HPDE6-E6E7 (cell line): ENCODE data around the gene TMEM190.

Experiments
- DNase-seq: peaks from one replicate; pipeline ENCODE4 v3.0.0; 2011; ENCODE audit warnings: missing footprints; ENCODE audit errors: extremely low spot score

The TMEM190 gene

GRCh38 chr19:55369653-55370304, 6.8 kb upstream of the TMEM190 start:
- DNase-seq: peak; percentile 83

GRCh38 chr19:55370305-55370988, 6.2 kb upstream of the TMEM190 start, which contains the start of gene IL11:
TSS of gene IL11 (minus strand) at chr19:55370463. CDS start at chr19:55370310, 153 bp downstream.
- DNase-seq: no peak

GRCh38 chr19:55372316-55373081, 4.1 kb upstream of the TMEM190 start:
- no peak for DNase-seq

GRCh38 chr19:55373306-55373992, 3.2 kb upstream of the TMEM190 start:
- no peak for DNase-seq

DNA sequence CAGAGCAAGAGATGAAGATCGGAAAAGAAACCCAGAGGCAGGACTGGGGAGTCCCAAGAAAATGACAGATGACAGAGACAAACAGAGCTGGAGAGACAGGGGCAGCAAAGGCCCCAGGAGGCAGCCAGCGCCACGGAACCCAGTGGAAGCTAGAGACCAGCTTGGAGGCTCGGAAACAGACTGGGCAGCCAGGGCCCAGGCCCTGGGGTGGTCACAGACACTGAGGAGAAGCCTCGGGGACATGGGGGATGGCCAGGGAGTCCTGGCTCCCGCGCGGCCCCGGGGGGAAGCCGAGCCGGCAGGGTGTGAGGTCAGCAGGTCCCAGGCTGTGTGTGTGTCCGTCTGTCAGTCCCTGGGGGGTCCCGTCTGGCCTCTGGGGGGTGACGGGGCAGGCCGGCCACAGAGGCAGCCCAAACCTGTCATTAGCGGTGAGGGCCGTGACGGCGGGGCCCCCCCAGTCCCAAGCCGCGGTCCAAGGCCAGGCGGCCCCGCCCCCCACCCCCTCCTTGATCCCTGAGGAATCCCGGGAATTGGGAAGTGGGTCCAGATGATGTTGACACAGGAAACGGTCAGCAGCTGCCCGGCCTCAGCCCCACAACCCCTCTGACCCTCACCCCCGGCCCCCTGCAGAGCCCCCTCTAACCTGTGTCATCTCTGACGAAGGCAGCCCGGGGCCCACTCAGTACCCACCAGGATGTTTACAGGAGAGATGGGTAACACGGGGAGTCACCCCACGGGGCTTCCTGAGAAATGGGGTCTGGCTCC, 2.5 kb upstream of the TMEM190 start:
- no peak for DNase-seq

- no peak for DNase-seq
These were observed 918 bp downstream of the TMEM190 start for GRCh38 chr19:55377356-55378131.

DNA sequence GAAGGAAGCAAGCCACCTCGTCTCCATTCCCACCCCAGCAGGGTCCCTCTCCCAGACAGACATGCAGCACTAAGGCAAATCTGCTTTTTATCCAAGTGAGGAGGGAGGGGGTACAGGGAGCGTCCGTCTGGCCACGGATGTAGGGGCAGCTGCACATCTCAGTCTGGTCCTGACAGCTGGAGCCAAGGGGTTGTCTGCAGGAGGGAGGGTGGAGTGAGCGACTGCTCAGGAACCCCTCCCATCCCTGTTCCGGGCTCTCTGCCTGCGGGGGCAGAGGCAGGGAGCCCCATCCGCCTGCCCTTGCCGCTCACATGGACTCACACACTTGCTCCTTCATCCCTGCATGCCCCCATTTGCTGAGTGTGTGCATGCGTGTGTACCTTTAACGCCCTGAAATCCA, 2.5 kb downstream of the TMEM190 start:
- DNase-seq: no peak

DNA sequence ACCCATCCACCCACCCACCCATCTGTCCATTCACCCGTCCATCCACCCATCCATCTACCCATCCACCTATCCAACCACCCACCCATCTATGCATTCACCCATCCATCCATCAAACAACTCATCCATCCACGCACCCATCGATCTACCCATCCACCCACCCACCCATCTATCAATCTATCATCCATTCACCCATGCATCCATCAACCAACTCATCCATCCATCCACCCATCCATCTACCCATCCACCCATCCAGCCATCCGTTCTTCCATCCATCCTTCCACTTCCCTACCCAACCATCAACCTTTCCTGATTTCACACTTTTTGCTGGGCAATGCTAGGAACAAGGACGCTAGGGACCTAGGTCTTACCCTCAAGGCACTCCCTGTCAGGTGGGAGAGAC, 5.4 kb downstream of the TMEM190 start:
- no peak for DNase-seq

- DNase-seq: no peak
These were observed 6.0 kb downstream of the TMEM190 start for GRCh38 chr19:55382522-55383054.

DNA sequence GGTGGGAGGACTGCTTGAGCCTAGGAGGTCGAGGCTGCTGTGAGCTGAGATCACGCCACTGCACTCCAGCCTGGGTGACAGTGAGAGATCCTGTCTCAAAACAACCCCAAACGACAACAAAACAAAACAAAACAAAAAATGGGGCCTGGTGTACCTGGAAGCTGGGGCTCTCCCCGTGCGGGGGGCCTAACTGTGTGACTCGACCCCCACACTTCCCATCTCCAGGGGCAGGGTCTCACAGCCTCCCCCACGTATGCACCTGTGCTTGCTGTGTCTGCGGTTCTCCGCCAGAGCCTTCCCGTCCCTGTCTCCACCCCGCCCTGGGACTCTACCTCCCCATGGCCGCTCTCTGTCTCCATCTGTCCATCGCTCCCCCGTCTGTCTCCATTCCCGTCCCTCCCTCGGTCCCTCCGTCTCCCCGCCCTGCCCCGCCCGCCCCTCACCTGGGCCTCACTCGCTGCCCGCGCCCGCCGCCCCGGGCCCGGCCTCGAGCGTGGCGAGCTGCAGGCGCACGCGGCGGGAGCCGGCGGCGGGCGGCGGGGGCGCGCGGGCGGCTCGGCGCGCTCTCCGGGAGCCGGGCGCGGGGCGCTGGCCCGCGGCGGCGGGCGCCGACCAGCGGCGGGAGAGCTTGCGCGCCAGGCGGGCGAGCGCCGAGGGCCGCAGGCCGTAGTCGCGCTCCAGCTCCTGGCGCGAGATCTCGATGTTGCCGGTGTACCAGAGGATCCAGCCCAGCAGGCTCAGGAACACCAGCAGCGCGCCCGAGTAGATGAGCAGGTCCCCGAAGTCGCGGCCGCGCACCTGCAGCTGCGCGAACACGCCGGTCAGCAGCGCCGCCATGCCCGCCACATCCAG, 6.9 kb downstream of the TMEM190 start:
- no peak for DNase-seq

DNA sequence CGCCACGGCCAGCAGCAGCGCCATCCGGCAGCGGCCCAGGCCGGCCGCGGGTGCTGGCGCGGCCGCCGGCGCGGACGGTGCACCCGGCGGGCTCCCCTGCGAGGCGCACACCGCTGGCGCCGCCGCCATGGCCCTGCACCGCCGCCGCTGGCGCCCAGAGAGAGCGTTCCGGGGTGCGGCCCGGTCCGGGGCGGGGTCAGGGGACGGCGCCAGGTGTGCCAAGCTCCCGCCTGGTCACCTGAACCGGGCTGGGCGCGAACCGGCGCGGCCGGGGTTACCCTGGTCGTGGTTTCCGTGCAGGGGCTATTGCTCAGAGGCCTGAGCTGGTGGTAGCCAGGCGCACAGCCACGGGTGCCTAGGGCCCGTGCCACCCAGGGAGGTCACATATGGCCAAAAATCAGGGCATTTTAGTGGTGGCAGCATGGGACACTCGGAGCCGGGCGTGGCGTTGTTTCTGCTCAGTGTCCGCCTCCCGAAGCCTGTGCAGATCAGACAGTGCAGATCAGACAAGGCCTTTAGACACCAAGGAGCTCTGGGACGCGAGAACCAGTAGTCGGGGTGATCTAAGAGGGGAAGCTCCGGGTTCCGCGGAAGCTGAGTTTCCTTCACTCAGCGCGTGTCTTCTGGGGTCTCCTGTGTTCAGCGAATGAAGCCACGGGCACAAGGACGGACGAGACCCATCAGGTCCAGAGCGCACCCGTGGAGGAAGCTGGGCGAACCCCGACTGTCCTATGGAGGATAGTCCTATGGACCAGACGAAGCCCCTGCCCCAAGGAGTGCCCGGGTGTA, 7.7 kb downstream of the TMEM190 start, which contains the start of gene TMEM238:
Gene TMEM238, minus strand, starts transcription at position 162 of the 789 bp plus-strand sequence. Its CDS starts 33 bp downstream, at position 129.
- DNase-seq: no peak

GRCh38 chr19:55384920-55385723, 8.5 kb downstream of the TMEM190 start:
- DNase-seq: peak; percentile 78

DNA sequence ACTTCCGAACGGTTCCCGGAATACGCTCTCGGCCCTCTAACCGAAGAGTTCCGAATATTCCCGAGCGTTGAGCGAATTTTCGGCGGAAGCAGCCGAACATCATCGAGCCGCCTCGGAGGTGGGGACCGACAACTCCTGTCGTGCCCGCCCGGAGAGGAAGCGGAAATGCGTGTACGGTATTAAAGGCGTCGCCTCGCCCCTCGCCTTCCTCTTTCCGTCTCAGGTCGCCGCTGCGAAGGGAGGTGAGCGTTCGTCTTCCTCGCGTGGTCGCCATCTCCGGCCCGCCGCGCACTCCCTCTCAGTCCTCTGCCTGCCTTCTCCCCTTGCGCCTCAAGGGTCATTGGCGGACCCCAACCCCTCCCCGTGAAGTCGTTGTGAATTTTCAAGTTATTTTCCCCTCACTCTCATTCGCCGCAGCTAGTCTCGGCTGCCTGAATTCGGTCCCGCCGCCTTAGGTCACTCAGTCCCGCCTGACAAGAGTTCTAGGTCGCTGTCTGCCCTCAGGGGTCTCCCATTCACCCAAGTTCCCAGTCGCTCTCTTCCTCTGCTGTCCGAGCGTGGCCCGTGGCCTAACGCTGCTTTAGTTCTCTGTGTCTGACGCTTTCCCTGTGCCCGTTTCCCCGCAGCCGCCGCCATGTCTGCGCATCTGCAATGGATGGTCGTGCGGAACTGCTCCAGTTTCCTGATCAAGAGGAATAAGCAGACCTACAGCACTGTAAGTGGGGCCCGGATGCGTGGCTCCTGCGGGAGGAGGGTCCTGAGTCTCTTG, 9.3 kb downstream of the TMEM190 start, which contains the start of gene RPL28:
Gene RPL28, plus strand, starts transcription at position 209 of the 769 bp plus-strand sequence. Its CDS starts 426 bp downstream, at position 635.
- DNase-seq: peak; percentile 88

GRCh38 chr19:55386493-55386971, 9.9 kb downstream of the TMEM190 start:
- no peak for DNase-seq

DNA sequence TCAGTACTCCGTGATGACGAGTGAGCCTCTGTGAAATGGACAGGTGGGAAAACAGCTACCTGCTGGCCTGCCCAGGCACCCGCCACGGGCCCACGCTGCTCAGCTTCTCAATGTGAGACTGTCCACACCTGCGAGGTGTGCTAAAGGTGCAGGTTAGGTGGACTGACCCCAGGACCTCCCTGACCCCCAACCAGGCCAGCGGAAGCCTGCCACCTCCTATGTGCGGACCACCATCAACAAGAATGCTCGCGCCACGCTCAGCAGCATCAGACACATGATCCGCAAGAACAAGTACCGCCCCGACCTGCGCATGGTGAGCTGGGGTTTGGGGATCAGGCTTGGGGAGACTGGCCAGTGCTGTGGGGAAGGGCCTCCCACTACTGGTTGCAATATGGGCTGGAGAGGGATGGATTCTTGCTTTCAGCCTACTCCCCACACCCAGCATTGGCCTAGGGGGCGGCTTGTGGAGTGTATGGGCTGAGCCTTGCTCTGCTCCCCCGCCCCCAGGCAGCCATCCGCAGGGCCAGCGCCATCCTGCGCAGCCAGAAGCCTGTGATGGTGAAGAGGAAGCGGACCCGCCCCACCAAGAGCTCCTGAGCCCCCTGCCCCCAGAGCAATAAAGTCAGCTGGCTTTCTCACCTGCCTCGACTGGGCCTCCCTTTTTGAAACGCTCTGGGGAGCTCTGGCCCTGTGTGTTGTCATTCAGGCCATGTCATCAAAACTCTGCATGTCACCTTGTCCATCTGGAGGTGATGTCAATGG, 11.3 kb downstream of the TMEM190 start:
- DNase-seq: no peak
